Measurements from ENCODE around the gene EIF3B.
"Not testable (repeated sequence)": the region's sequence is repeated elsewhere in the genome, so short reads cannot be mapped to it uniquely, and the experiment has no call there.

EIF3B gene

GRCh38 chr7:2374830-2375728, 20.5 kb downstream of the EIF3B start:
- Histone ChIP-seq H3K36me3 (ENCODE audit: insufficient read depth, low read length) (peaks cover 89% of the 10 kb centered on the region), H3K4me1 (ENCODE audit: insufficient read depth, low read length) (no peaks in the 10 kb centered on the region), H2AFZ (ENCODE audit: low read depth, low read length) (no peak overlapping the region), H3K4me3 (ENCODE audit: low read length) (no peak overlapping the region), H3K27me3 (ENCODE audit: insufficient read depth, low read length) (no peaks in the 10 kb centered on the region), H3K9me3 (ENCODE audit: low read length) (no peaks in the 10 kb centered on the region)

GRCh38 chr7:2376351-2377154, 21.9 kb downstream of the EIF3B start:
- H3K4me1 ChIP-seq (ENCODE audit: insufficient read depth, low read length) = no peaks in the 10 kb centered on the region
- H3K36me3 ChIP-seq (ENCODE audit: insufficient read depth, low read length) = peaks cover 92% of the 10 kb centered on the region
- no peaks in the 10 kb centered on the region for H3K9me3 ChIP-seq (ENCODE audit: low read length)

GRCh38 chr7:2377492-2377891, 22.9 kb downstream of the EIF3B start:
- H3K4me1 ChIP-seq (ENCODE audit: insufficient read depth, low read length); H2AFZ ChIP-seq (ENCODE audit: low read depth, low read length); H3K4me3 ChIP-seq (ENCODE audit: low read length); H3K27me3 ChIP-seq (ENCODE audit: insufficient read depth, low read length); H3K9me3 ChIP-seq (ENCODE audit: low read length): not testable (repeated sequence)
- H3K36me3 ChIP-seq (ENCODE audit: insufficient read depth, low read length) = peaks cover 84% of the 10 kb centered on the region

More at GRCh38 chr7:2376351-2377154, 21.9 kb downstream of the EIF3B start:
- Histone ChIP-seq H2AFZ (ENCODE audit: low read depth, low read length) (no peak overlapping the region), H3K27me3 (ENCODE audit: insufficient read depth, low read length) (no peaks in the 10 kb centered on the region), H3K4me3 (ENCODE audit: low read length) (no peak overlapping the region)

- not testable (repeated sequence) for H3K9me3 ChIP-seq (ENCODE audit: low read length); H3K4me3 ChIP-seq (ENCODE audit: low read length); H2AFZ ChIP-seq (ENCODE audit: low read depth, low read length); H3K27me3 ChIP-seq (ENCODE audit: insufficient read depth, low read length); H3K4me1 ChIP-seq (ENCODE audit: insufficient read depth, low read length)
- H3K36me3 ChIP-seq (ENCODE audit: insufficient read depth, low read length) = peaks cover 78% of the 10 kb centered on the region
Observed at GRCh38 chr7:2378125-2378524, 23.5 kb downstream of the EIF3B start.

- Histone ChIP-seq H2AFZ (ENCODE audit: low read depth, low read length) (no peak overlapping the region), H3K36me3 (ENCODE audit: insufficient read depth, low read length) (peaks cover 71% of the 10 kb centered on the region), H3K4me1 (ENCODE audit: insufficient read depth, low read length) (no peaks in the 10 kb centered on the region), H3K4me3 (ENCODE audit: low read length) (no peak overlapping the region), H3K27me3 (ENCODE audit: insufficient read depth, low read length) (no peaks in the 10 kb centered on the region), H3K9me3 (ENCODE audit: low read length) (no peaks in the 10 kb centered on the region)
Observed at GRCh38 chr7:2379161-2379560, 24.5 kb downstream of the EIF3B start.

GRCh38 chr7:2379821-2380450, 25.3 kb downstream of the EIF3B start:
- Histone ChIP-seq H3K36me3 (ENCODE audit: insufficient read depth, low read length) (peaks cover 63% of the 10 kb centered on the region), H3K27me3 (ENCODE audit: insufficient read depth, low read length) (no peaks in the 10 kb centered on the region), H3K4me1 (ENCODE audit: insufficient read depth, low read length) (no peaks in the 10 kb centered on the region), H3K9me3 (ENCODE audit: low read length) (no peaks in the 10 kb centered on the region), H3K4me3 (ENCODE audit: low read length) (no peak overlapping the region), H2AFZ (ENCODE audit: low read depth, low read length) (no peak overlapping the region)

GRCh38 chr7:2380461-2380860, 25.8 kb downstream of the EIF3B start:
- Histone ChIP-seq H2AFZ (ENCODE audit: low read depth, low read length) (no peak overlapping the region), H3K27me3 (ENCODE audit: insufficient read depth, low read length) (no peaks in the 10 kb centered on the region), H3K4me1 (ENCODE audit: insufficient read depth, low read length) (no peaks in the 10 kb centered on the region), H3K4me3 (ENCODE audit: low read length) (no peak overlapping the region), H3K9me3 (ENCODE audit: low read length) (no peaks in the 10 kb centered on the region), H3K36me3 (ENCODE audit: insufficient read depth, low read length) (peaks cover 58% of the 10 kb centered on the region)

- no peaks in the 10 kb centered on the region for H3K9me3 ChIP-seq (ENCODE audit: low read length)
- H3K4me1 ChIP-seq (ENCODE audit: insufficient read depth, low read length) = no peaks in the 10 kb centered on the region
- no peaks in the 10 kb centered on the region for H3K27me3 ChIP-seq (ENCODE audit: insufficient read depth, low read length)
- peaks cover 50% of the 10 kb centered on the region for H3K36me3 ChIP-seq (ENCODE audit: insufficient read depth, low read length)
- no peak overlapping the region for H3K4me3 ChIP-seq (ENCODE audit: low read length)
- H2AFZ ChIP-seq (ENCODE audit: low read depth, low read length) = no peak overlapping the region
Observed at GRCh38 chr7:2381227-2381626, 26.6 kb downstream of the EIF3B start.

- Histone ChIP-seq H3K27me3 (ENCODE audit: insufficient read depth, low read length) (no peaks in the 10 kb centered on the region), H3K4me3 (ENCODE audit: low read length) (no peak overlapping the region), H3K36me3 (ENCODE audit: insufficient read depth, low read length) (peaks cover 43% of the 10 kb centered on the region), H3K9me3 (ENCODE audit: low read length) (no peaks in the 10 kb centered on the region), H2AFZ (ENCODE audit: low read depth, low read length) (no peak overlapping the region), H3K4me1 (ENCODE audit: insufficient read depth, low read length) (no peaks in the 10 kb centered on the region)
Observed at GRCh38 chr7:2381881-2382509, 27.4 kb downstream of the EIF3B start.

GRCh38 chr7:2383543-2384274, 29.1 kb downstream of the EIF3B start:
- no peaks in the 10 kb centered on the region for H3K27me3 ChIP-seq (ENCODE audit: insufficient read depth, low read length)
- H3K9me3 ChIP-seq (ENCODE audit: low read length) = no peaks in the 10 kb centered on the region
- peaks cover 33% of the 10 kb centered on the region for H3K36me3 ChIP-seq (ENCODE audit: insufficient read depth, low read length)
- H3K4me3 ChIP-seq (ENCODE audit: low read length) = no peak overlapping the region
- no peak overlapping the region for H2AFZ ChIP-seq (ENCODE audit: low read depth, low read length)
- no peaks in the 10 kb centered on the region for H3K4me1 ChIP-seq (ENCODE audit: insufficient read depth, low read length)

GRCh38 chr7:2384354-2385243, 30.0 kb downstream of the EIF3B start:
- H3K36me3 ChIP-seq (ENCODE audit: insufficient read depth, low read length) = peaks cover 24% of the 10 kb centered on the region

More at GRCh38 chr7:2384354-2385243, 30.0 kb downstream of the EIF3B start:
- no peaks in the 10 kb centered on the region for H3K4me1 ChIP-seq (ENCODE audit: insufficient read depth, low read length)
- no peaks in the 10 kb centered on the region for H3K27me3 ChIP-seq (ENCODE audit: insufficient read depth, low read length)
- no peak overlapping the region for H3K4me3 ChIP-seq (ENCODE audit: low read length)
- H3K9me3 ChIP-seq (ENCODE audit: low read length) = no peaks in the 10 kb centered on the region
- no peak overlapping the region for H2AFZ ChIP-seq (ENCODE audit: low read depth, low read length)

Data from neuron (in vitro differentiated cells).